GM12878 (cell line): ENCODE measurements around the gene MRPL12. TPM values are rescaled to one million over a fixed set of nuclear protein-coding genes. Genes with fewer than 3 reads are reported as not detected.

Experiments used
- ATAC-seq: fragments of 200-7000 bp; cut with Tn5 transposase; 3 replicates; pipeline ENCODE4 v1.9.1; 2020; ENCODE audit warnings: mild to moderate bottlenecking, moderate library complexity
- BruUV-seq: library from RNA; stranded (reverse); fragments of 400-500 nt; replicated peaks from 2 replicates; lab custom pipeline; 2021; lab: Mats Ljungman, UMichigan
- CTCF ChIA-PET: fragments of 300-600 bp; sonication (Branson Sonifier 250); formaldehyde crosslinking; extraction: SDS; loops from one replicate; lab custom pipeline; 2021; ENCODE audit warnings: inconsistent platforms; lab: Yijun Ruan, JAX
- POLR2A ChIA-PET: fragments of 350-600 bp; formaldehyde crosslinking; extraction: SDS; loops from one replicate; lab custom pipeline; 2021; ENCODE audit warnings: inconsistent platforms; lab: Charles Lee
- RAD21 ChIA-PET: fragments of 300-600 bp; sonication (Branson Sonifier 250); formaldehyde crosslinking; loops from one replicate; lab custom pipeline; 2023; ENCODE audit warnings: antibody characterized with exemption; ENCODE audit not compliant: unreplicated experiment; lab: Charles Lee
- SMC1A ChIA-PET: fragments of 300-600 bp; sonication (Branson Sonifier 250); formaldehyde crosslinking; loops from one replicate; lab custom pipeline; 2023; ENCODE audit not compliant: unreplicated experiment, uncharacterized antibody; lab: Charles Lee
- DNase-seq: peaks from one replicate; pipeline ENCODE4 v3.0.0-alpha.2; 2011; ENCODE audit warnings: low read depth, low spot score
- FAIRE-seq: peaks from 3 replicates; lab custom pipeline; 2011; peaks lifted over from hg19 to GRCh38; lab: Jason Lieb, UNC
- H2AFZ ChIP-seq: 2 replicates; pipeline ENCODE4 v1.6.0; 2011; ENCODE audit warnings: low read depth, low read length, control low read depth; ENCODE audit not compliant: control insufficient read depth
- H3K27ac ChIP-seq: 2 replicates; pipeline ENCODE4 v1.5.1; 2011; ENCODE audit warnings: control low read depth; ENCODE audit not compliant: control insufficient read depth, insufficient read depth
- H3K27me3 ChIP-seq, 2 experiments: replicated peaks in 1 of 2; 2 replicates each; pipeline versions ENCODE4 v1.6.0 to v1.6.1; 2011; ENCODE audit warnings: low read length in 1 of 2; ENCODE audit not compliant: control insufficient read depth in 2 of 2, insufficient read depth in 2 of 2
- H3K36me3 ChIP-seq, 2 experiments: 2 replicates each; pipeline ENCODE4 v1.5.1; 2011; ENCODE audit warnings: low read length in 1 of 2; ENCODE audit not compliant: control insufficient read depth in 2 of 2, insufficient read depth in 2 of 2
- H3K4me1 ChIP-seq: 2 replicates; pipeline ENCODE4 v1.6.1; 2011; ENCODE audit warnings: mild to moderate bottlenecking, low read length, moderate library complexity, mixed read lengths; ENCODE audit not compliant: control insufficient read depth, insufficient read depth
- H3K4me2 ChIP-seq: 2 replicates; pipeline ENCODE4 v1.6.0; 2011; ENCODE audit warnings: control low read depth; ENCODE audit not compliant: control insufficient read depth, insufficient read depth
- H3K4me3 ChIP-seq: fragments of 200-600 bp; sonication (generic); 2 replicates; pipeline ENCODE4 v1.5.1; 2016
- H3K79me2 ChIP-seq: 2 replicates; pipeline ENCODE4 v1.6.0; 2011; ENCODE audit warnings: low read length; ENCODE audit not compliant: control insufficient read depth, insufficient read depth
- H3K9ac ChIP-seq: 2 replicates; pipeline ENCODE4 v1.8.0; 2011; ENCODE audit warnings: low read length, control low read depth, mixed read lengths; ENCODE audit not compliant: control insufficient read depth, insufficient read depth
- H3K9me3 ChIP-seq: replicated peaks from 3 replicates; pipeline ENCODE4 v1.5.1; 2011; ENCODE audit warnings: mild to moderate bottlenecking, low read length; ENCODE audit not compliant: control insufficient read depth, insufficient read depth
- H4K20me1 ChIP-seq: 2 replicates; pipeline ENCODE4 v1.6.0; 2011; ENCODE audit not compliant: control insufficient read depth, insufficient read depth
- BACH1 ChIP-seq: fragments of 450-650 bp; IDR thresholded peaks from 2 replicates; pipeline ENCODE4 v1.6.1; 2017; ENCODE audit warnings: mild to moderate bottlenecking, borderline replicate concordance
- CEBPB ChIP-seq, 2 experiments: fragments of 150-350 bp in 1 of 2; IDR thresholded peaks; 2 replicates each; pipeline ENCODE4 v1.6.1; 2012 to 2014; ENCODE audit warnings: low read depth in 2 of 2, low read length in 2 of 2, borderline replicate concordance in 1 of 2, inconsistent platforms in 1 of 2
- CHD4 ChIP-seq: fragments of 200-600 bp; sonication (generic); IDR thresholded peaks from 2 replicates; pipeline ENCODE4 v1.6.1; 2016; ENCODE audit warnings: mild to moderate bottlenecking
- CREB1 ChIP-seq: IDR thresholded peaks from 2 replicates; pipeline ENCODE4 v1.6.1; 2012; ENCODE audit warnings: low read depth, mild to moderate bottlenecking, inconsistent platforms
- CREM ChIP-seq: IDR thresholded peaks from 2 replicates; pipeline ENCODE4 v1.6.1; 2014; ENCODE audit warnings: antibody characterized with exemption, low read depth
- HDGF ChIP-seq: fragments of 450-650 bp; IDR thresholded peaks from 2 replicates; pipeline ENCODE4 v1.6.1; 2016; ENCODE audit warnings: antibody characterized with exemption
- MAX ChIP-seq: IDR thresholded peaks from 2 replicates; pipeline ENCODE4 v1.6.1; 2012; ENCODE audit warnings: low read depth, low read length, improper control_type of control experiment
- MYB ChIP-seq: fragments of 150-350 bp; IDR thresholded peaks from 2 replicates; pipeline ENCODE4 v1.6.1; 2014; ENCODE audit warnings: mild to moderate bottlenecking, low read depth, low read length, borderline replicate concordance
- NKRF ChIP-seq: fragments of 450-650 bp; conservative IDR thresholded peaks from 2 replicates; pipeline ENCODE4 v1.6.1; 2017; ENCODE audit warnings: mild to moderate bottlenecking, moderate library complexity
- PRDM15 ChIP-seq: fragments of 450-650 bp; formaldehyde crosslinking; IDR thresholded peaks from 2 replicates; pipeline ENCODE4 v1.4.0; 2020; ENCODE audit warnings: mild to moderate bottlenecking, moderate library complexity
- RBBP5 ChIP-seq: fragments of 200-600 bp; sonication (generic); conservative IDR thresholded peaks from 2 replicates; pipeline ENCODE4 v1.6.1; 2016
- SKIL ChIP-seq: fragments of 450-650 bp; IDR thresholded peaks from 2 replicates; pipeline ENCODE4 v1.6.1; 2017; ENCODE audit warnings: mild to moderate bottlenecking, low read depth, inconsistent platforms; ENCODE audit not compliant: poor library complexity, severe bottlenecking
- ZBTB33 ChIP-seq: fragments of 450-650 bp; IDR thresholded peaks from 2 replicates; pipeline ENCODE4 v1.6.1; 2017; ENCODE audit warnings: mild to moderate bottlenecking
- WGBS: methylation state at CpG from one replicate; pipeline ENCODE4 v1.1.6; 2016; ENCODE audit warnings: low lambda C conversion rate; ENCODE audit not compliant: insufficient replicate concordance, insufficient coverage; ENCODE audit errors: missing lambda C conversion rate; 5-methylcytosine and 5-hydroxymethylcytosine counted together
- in situ Hi-C: fragments of 300-500 bp; cut with MboI; formaldehyde crosslinking; loops from 9 replicates; pipeline ENCODE4 v1.14.3; 2018; ENCODE audit warnings: mixed read lengths
- intact Hi-C: fragments of 100-400 bp; cut with micrococcal nuclease; formaldehyde crosslinking; loops from one replicate; pipeline ENCODE4 v1.14.2; 2022; ENCODE audit not compliant: unreplicated experiment
- polyA plus RNA-seq, 11 experiments: library from polyadenylated mRNA; depleted of rRNA in 4 of 11; unstranded in 6 of 11; stranded (reverse) in 5 of 11; fragments of >200 nt; fragmentation: Nextera tagmentation in 4 of 11; fragmentation: Illumina TruSeq in 1 of 11; extraction: Ambion mirVana in 4 of 11; extraction: Trizol in 1 of 11; gene quantifications; 1 replicate in 1 of 11; 2 replicates in 10 of 11; pipeline versions ENCODE4 v1.2.1 to v1.2.3, GENCODE V29; 2011 to 2016; ENCODE audit warnings: inconsistent platforms in 2 of 11, missing spikeins in 2 of 11, low read depth in 1 of 11
- total RNA-seq, 4 experiments: library from RNA; depleted of rRNA in 3 of 4; stranded (reverse); fragments of >200 nt in 3 of 4; fragmentation: Illumina TruSeq in 1 of 4; extraction: Trizol in 1 of 4; gene quantifications; 2 replicates each; pipeline versions ENCODE4 v1.2.1 to v1.2.3, GENCODE V29; 2013 to 2021

Gene MRPL12
- total and polyA plus RNA-seq, 10 of the 15 experiments (the other 5 are each of a cell fraction or from before 2014, with no cell fraction given) = 1.3 to 269 (median 117) TPM

- Histone ChIP-seq H3K9ac (no peak overlapping the region), H4K20me1 (no peaks in the 10 kb centered on the region), H3K27me3 (no peaks in the 10 kb centered on the region), H3K4me2 (no peak overlapping the region), H2AFZ (no peak overlapping the region), H3K79me2 (peaks cover 17% of the 10 kb centered on the region), H3K36me3 (peaks cover 0 to 4% of the 10 kb centered on the region in 2 experiments; a peak in 2 of 4 replicates), H3K9me3 (no peaks in the 10 kb centered on the region), H3K4me3 (no peak overlapping the region), H3K4me1 (peaks cover 8% of the 10 kb centered on the region), H3K27ac (no peak overlapping the region)
- DNase-seq = no peak
- BruUV-seq = no TSS peak
- POLR2A ChIA-PET = no interaction called here
- in situ Hi-C loops (loop anchor here (5.0 kb wide), 1 partner anchor 106 kb away; no protein-coding TSS in a partner anchor), intact Hi-C loops (no loop called here)
- FAIRE-seq = no peak
- RAD21 ChIA-PET = no interaction called here
- CTCF ChIA-PET = no interaction called here
- SMC1A ChIA-PET = no interaction called here
- ATAC-seq = no peak
- WGBS = 93% methylated on average over 35 of the region's 43 CpGs
- TF ChIP-seq NKRF (no peak), CEBPB (IDR thresholded peaks at IDR 0.05; ENCODE audit: borderline replicate concordance in 1 of 2, low read depth in 2 of 2, low read length in 2 of 2) (no peak), CREB1 (no peak), SKIL (no peak), MAX (no peak), MYB (no peak), RBBP5 (no peak), PRDM15 (CRISPR knock-in tag) (no peak), BACH1 (no peak), CREM (no peak), ZBTB33 (no peak), CHD4 (no peak), HDGF (no peak)
Measured at GRCh38 chr17:81715872-81716673, 12.9 kb downstream of the MRPL12 start.
